A673 (cell line): ENCODE results near the gene MIA2. TPM values are rescaled to one million over a fixed set of nuclear protein-coding genes. Genes with fewer than 3 reads are reported as not detected.

ENCODE experiments used
- BruUV-seq: library from RNA; stranded (reverse); fragments of 400-500 nt; replicated peaks from 2 replicates; lab custom pipeline; 2021; lab: Mats Ljungman, UMichigan
- CTCF ChIA-PET: fragments of 300-600 bp; sonication (Branson Sonifier 250); formaldehyde crosslinking; loops from one replicate; lab custom pipeline; 2022; ENCODE audit warnings: antibody characterized with exemption; lab: Charles Lee
- POLR2A ChIA-PET: fragments of 300-600 bp; sonication (Branson Sonifier 250); formaldehyde crosslinking; loops from one replicate; lab custom pipeline; 2022; ENCODE audit warnings: antibody characterized with exemption; ENCODE audit not compliant: low non-redundant PET; lab: Charles Lee
- DNase-seq: peaks from one replicate; pipeline ENCODE4 v3.0.0-alpha.2; 2015; ENCODE audit warnings: low spot score
- H3K27ac ChIP-seq: fragments of 200-600 bp; sonication (generic); 2 replicates; pipeline ENCODE4 v1.5.1; 2016; ENCODE audit warnings: mixed run types, low read depth, mild to moderate bottlenecking, mixed read lengths, antibody characterized with exemption, low read length; ENCODE audit not compliant: poor library complexity, severe bottlenecking
- H3K27me3 ChIP-seq: fragments of 200-600 bp; sonication (generic); replicated peaks from 2 replicates; pipeline ENCODE4 v1.6.1; 2017; ENCODE audit warnings: mixed run types, low read depth, mild to moderate bottlenecking, mixed read lengths, antibody characterized with exemption, low read length; ENCODE audit not compliant: insufficient read depth, poor library complexity
- H3K36me3 ChIP-seq: fragments of 200-600 bp; sonication (generic); 2 replicates; pipeline ENCODE4 v1.6.1; 2016; ENCODE audit warnings: mixed run types, mild to moderate bottlenecking, mixed read lengths, antibody characterized with exemption, low read length; ENCODE audit not compliant: insufficient read depth, poor library complexity, severe bottlenecking
- H3K4me1 ChIP-seq: fragments of 200-600 bp; sonication (generic); 2 replicates; pipeline ENCODE4 v1.6.1; 2017; ENCODE audit warnings: mixed run types, mild to moderate bottlenecking, mixed read lengths, antibody characterized with exemption, low read length; ENCODE audit not compliant: insufficient read depth, poor library complexity, severe bottlenecking
- H3K4me3 ChIP-seq: fragments of 200-600 bp; sonication (generic); 2 replicates; pipeline ENCODE4 v1.5.1; 2016; ENCODE audit warnings: low read depth, mixed run types, mild to moderate bottlenecking, mixed read lengths, low read length; ENCODE audit not compliant: poor library complexity, severe bottlenecking
- H3K9me3 ChIP-seq: fragments of 200-600 bp; sonication (generic); 2 replicates; pipeline ENCODE4 v1.6.1; 2016; ENCODE audit warnings: mixed run types, low read depth, mild to moderate bottlenecking, mixed read lengths, antibody characterized with exemption, low read length; ENCODE audit not compliant: poor library complexity, severe bottlenecking
- CTCF ChIP-seq: fragments of 300-800, 200-600 bp; sonication (generic); conservative IDR thresholded peaks from 2 replicates; pipeline ENCODE4 v1.5.1; 2017; ENCODE audit warnings: low read depth, mild to moderate bottlenecking, antibody characterized with exemption, low read length, moderate library complexity, mixed read lengths
- EZH2 ChIP-seq: fragments of 200-600 bp; sonication (generic); IDR thresholded peaks from 2 replicates; pipeline ENCODE4 v1.6.1; 2017; ENCODE audit warnings: borderline replicate concordance, low read depth, mild to moderate bottlenecking, mixed read lengths, antibody characterized with exemption, low read length; ENCODE audit not compliant: poor library complexity, severe bottlenecking
- intact Hi-C: fragments of 100-400 bp; cut with micrococcal nuclease; formaldehyde crosslinking; loops from one replicate; pipeline ENCODE4 v1.10.0; 2022; ENCODE audit not compliant: unreplicated experiment
- total RNA-seq: library from RNA; stranded (reverse); gene quantifications from 2 replicates; pipeline ENCODE4 v1.2.3, GENCODE V29; 2021

The MIA2 gene
- total RNA-seq, 1 experiment from 2014 or later, result 16.7 TPM

GRCh38 chr14:39211109-39211741 lies 22.5 kb upstream of the MIA2 start:
- Histone ChIP-seq H3K4me3 (no peak overlapping the region), H3K4me1 (no peaks in the 10 kb centered on the region), H3K9me3 (no peaks in the 10 kb centered on the region), H3K27me3 (no peaks in the 10 kb centered on the region), H3K27ac (no peak overlapping the region), H3K36me3 (no peaks in the 10 kb centered on the region)
- ChIA-PET CTCF (no interaction called here), POLR2A (no interaction called here)
- no peak for TF ChIP-seq CTCF
- no peak for TF ChIP-seq EZH2
- BruUV-seq, result no TSS peak
- intact Hi-C loops, result no loop called here
- DNase-seq, result no peak

GRCh38 chr14:39212034-39212433 lies 21.7 kb upstream of the MIA2 start:
- Histone ChIP-seq H3K36me3 (no peaks in the 10 kb centered on the region), H3K27me3 (no peaks in the 10 kb centered on the region), H3K27ac (no peak overlapping the region), H3K4me1 (no peaks in the 10 kb centered on the region), H3K4me3 (no peak overlapping the region), H3K9me3 (no peaks in the 10 kb centered on the region)
- TF ChIP-seq CTCF (no peak), EZH2 (no peak)
- no TSS peak for BruUV-seq
- ChIA-PET POLR2A (no interaction called here), CTCF (no interaction called here)
- intact Hi-C loops, result no loop called here
- DNase-seq, result no peak

- BruUV-seq, result no TSS peak
Measured at GRCh38 chr14:39212693-39213092, 21.0 kb upstream of the MIA2 start.

More at GRCh38 chr14:39212693-39213092, 21.0 kb upstream of the MIA2 start:
- Histone ChIP-seq H3K27ac (no peak overlapping the region), H3K36me3 (no peaks in the 10 kb centered on the region), H3K4me1 (no peaks in the 10 kb centered on the region), H3K4me3 (no peak overlapping the region), H3K27me3 (no peaks in the 10 kb centered on the region), H3K9me3 (no peaks in the 10 kb centered on the region)
- TF ChIP-seq CTCF (no peak), EZH2 (no peak)
- POLR2A ChIA-PET, result no interaction called here
- DNase-seq, result no peak
- CTCF ChIA-PET, result no interaction called here
- intact Hi-C loops, result no loop called here
